GM23338 (cell line): ENCODE measurements around the gene NDUFB1. TPM values are rescaled to one million over a fixed set of nuclear protein-coding genes. Genes with fewer than 3 reads are reported as not detected.

Experiments used
- ATAC-seq: fragments of 200-7000 bp; cut with Tn5 transposase; 3 replicates; pipeline ENCODE4 v1.9.1; 2020
- DNase-seq: peaks from one replicate; pipeline ENCODE4 v3.0.0-alpha.2; 2015; ENCODE audit warnings: low spot score
- H2AFZ ChIP-seq: fragments of 200-600 bp; sonication (generic); 2 replicates; pipeline ENCODE4 v1.8.0; 2016; ENCODE audit warnings: antibody characterized with exemption, mild to moderate bottlenecking, moderate library complexity
- H3F3A ChIP-seq: fragments of 200-600 bp; sonication (generic); replicated peaks from 2 replicates; pipeline ENCODE4 v1.8.0; 2017; ENCODE audit warnings: antibody characterized with exemption, mixed run types, low read depth
- H3K27ac ChIP-seq: fragments of 200-600 bp; sonication (generic); 2 replicates; pipeline ENCODE4 v1.6.1; 2016; ENCODE audit warnings: low read depth
- H3K27me3 ChIP-seq: fragments of 200-600 bp; sonication (generic); 2 replicates; pipeline ENCODE4 v1.8.0; 2016; ENCODE audit warnings: mild to moderate bottlenecking, mixed run types, moderate library complexity; ENCODE audit not compliant: insufficient read depth
- H3K36me3 ChIP-seq: fragments of 200-600 bp; sonication (generic); 2 replicates; pipeline ENCODE4 v1.8.0; 2016; ENCODE audit warnings: mild to moderate bottlenecking; ENCODE audit not compliant: insufficient read depth
- H3K4me1 ChIP-seq: fragments of 200-600 bp; sonication (generic); 2 replicates; pipeline ENCODE4 v1.8.0; 2016; ENCODE audit warnings: mild to moderate bottlenecking, moderate library complexity; ENCODE audit not compliant: insufficient read depth
- H3K4me2 ChIP-seq: fragments of 200-600 bp; sonication (generic); 2 replicates; pipeline ENCODE4 v1.7.1; 2017; ENCODE audit warnings: mixed run types
- H3K4me3 ChIP-seq: fragments of 200-600 bp; sonication (generic); 2 replicates; pipeline ENCODE4 v1.6.1; 2016; ENCODE audit warnings: mixed run types
- H3K79me2 ChIP-seq: fragments of 200-600 bp; sonication (generic); replicated peaks from 2 replicates; pipeline ENCODE4 v1.8.0; 2017; ENCODE audit warnings: mild to moderate bottlenecking; ENCODE audit not compliant: insufficient read depth
- H3K9me2 ChIP-seq: fragments of 200-600 bp; sonication (generic); 2 replicates; pipeline ENCODE4 v1.8.0; 2017; ENCODE audit not compliant: insufficient read depth
- H4K20me1 ChIP-seq: fragments of 200-600 bp; sonication (generic); replicated peaks from 2 replicates; pipeline ENCODE4 v1.8.0; 2017; ENCODE audit warnings: mild to moderate bottlenecking; ENCODE audit not compliant: insufficient read depth
- H3K27ac Mint-ChIP-seq: 2 replicates; pipeline ENCODE4 v1.8.0; 2020; ENCODE audit warnings: inconsistent platforms, mild to moderate bottlenecking, moderate library complexity, mixed read lengths
- H3K27me3 Mint-ChIP-seq: 3 replicates; pipeline ENCODE4 v1.8.0; 2022; ENCODE audit warnings: low read depth, mild to moderate bottlenecking, moderate library complexity, mixed read lengths, inconsistent platforms; ENCODE audit not compliant: insufficient read depth, poor library complexity
- H3K36me3 Mint-ChIP-seq: 3 replicates; pipeline ENCODE4 v1.8.0; 2021; ENCODE audit warnings: low read depth, mild to moderate bottlenecking, inconsistent platforms, moderate library complexity, mixed read lengths
- H3K4me1 Mint-ChIP-seq: 3 replicates; pipeline ENCODE4 v1.8.0; 2020; ENCODE audit warnings: mild to moderate bottlenecking, inconsistent platforms, mixed read lengths
- H3K4me3 Mint-ChIP-seq: 3 replicates; pipeline ENCODE4 v1.8.0; 2021; ENCODE audit warnings: moderate library complexity, mild to moderate bottlenecking, inconsistent platforms, mixed read lengths
- H3K9me3 Mint-ChIP-seq: 3 replicates; pipeline ENCODE4 v1.8.0; 2020; ENCODE audit warnings: moderate library complexity, mild to moderate bottlenecking, inconsistent platforms, mixed read lengths
- CREB1 ChIP-seq: fragments of 250-450 bp; sonication (Bioruptor Pico); IDR thresholded peaks from 2 replicates; pipeline ENCODE4 v1.5.0; 2020; ENCODE audit warnings: low read depth, mild to moderate bottlenecking, moderate library complexity
- EZH2 ChIP-seq: fragments of 200-600 bp; sonication (generic); IDR thresholded peaks from one replicate; pipeline ENCODE4 v1.8.0; 2017; ENCODE audit warnings: antibody characterized with exemption, mild to moderate bottlenecking, low read depth; ENCODE audit not compliant: unreplicated experiment
- EZH2phosphoT487 ChIP-seq: fragments of 200-600 bp; sonication (generic); IDR thresholded peaks from one replicate; pipeline ENCODE4 v1.8.1; 2018; ENCODE audit warnings: antibody characterized with exemption; ENCODE audit not compliant: unreplicated experiment
- JUNB ChIP-seq: IDR thresholded peaks from one replicate; pipeline ENCODE4 v1.6.1; 2016; ENCODE audit warnings: antibody characterized with exemption; ENCODE audit not compliant: unreplicated experiment
- NANOG ChIP-seq: IDR thresholded peaks from 2 replicates; pipeline ENCODE4 v1.6.1; 2016; ENCODE audit warnings: antibody characterized with exemption, borderline replicate concordance
- POLR2AphosphoS5 ChIP-seq: IDR thresholded peaks from 2 replicates; pipeline ENCODE4 v1.6.1; 2016; ENCODE audit warnings: antibody characterized with exemption, low read depth
- REST ChIP-seq: IDR thresholded peaks from one replicate; pipeline ENCODE4 v1.6.1; 2018; ENCODE audit warnings: antibody characterized with exemption; ENCODE audit not compliant: unreplicated experiment
- STAT1 ChIP-seq: IDR thresholded peaks from one replicate; pipeline ENCODE4 v1.6.1; 2016; ENCODE audit warnings: antibody characterized with exemption; ENCODE audit not compliant: unreplicated experiment
- ZNF114 ChIP-seq: fragments of 250-450 bp; sonication (Bioruptor Pico); IDR thresholded peaks from 2 replicates; pipeline ENCODE4 v1.5.0; 2020; ENCODE audit warnings: mild to moderate bottlenecking, moderate library complexity
- ZNF331 ChIP-seq: fragments of 250-450 bp; sonication (Bioruptor Pico); IDR thresholded peaks from 2 replicates; pipeline ENCODE4 v1.5.0; 2020; ENCODE audit warnings: low read depth, mild to moderate bottlenecking, moderate library complexity
- polyA plus RNA-seq: library from polyadenylated mRNA; unstranded; fragments of >200 nt; fragmentation: Nextera tagmentation; extraction: Ambion mirVana; gene quantifications from 2 replicates; pipeline ENCODE4 v1.2.1, GENCODE V29; 2016
- total RNA-seq: library from RNA; depleted of rRNA; stranded (reverse); fragments of >200 nt; shearing (Covaris generic); gene quantifications from 2 replicates; pipeline ENCODE4 v1.2.3, GENCODE V29; 2014
- TF ChIP-seq, protein P1 (sequence below): IDR thresholded peaks from 2 replicates; pipeline ENCODE4 v1.6.1; 2016; ENCODE audit warnings: antibody characterized with exemption
- TF ChIP-seq, protein P2 (sequence below), 2 experiments: fragments of 200-600 bp in 1 of 2; sonication (generic) in 1 of 2; conservative IDR thresholded peaks; 2 replicates each; pipeline versions ENCODE4 v1.5.1 to v1.6.1; 2016 to 2017; ENCODE audit warnings: antibody characterized with exemption in 2 of 2, low read depth in 2 of 2, mild to moderate bottlenecking in 2 of 2, moderate library complexity in 1 of 2
- TF ChIP-seq, protein P3 (sequence below): fragments of 250-450 bp; sonication (Bioruptor Pico); IDR thresholded peaks from 2 replicates; pipeline ENCODE4 v1.5.0; 2020; ENCODE audit warnings: mild to moderate bottlenecking, moderate library complexity

The NDUFB1 gene
- total and polyA plus RNA-seq, 2 experiments from 2014 or later, result 134 to 876 TPM

GRCh38 chr14:92122351-92122677 is 808 bp upstream of the NDUFB1 start:
- Histone ChIP-seq H2AFZ (peak overlapping the region; percentile 98; the same call in 1 of the 2 replicates), H3K4me2 (peak overlapping the region; percentile 89), H3K4me3 (peak overlapping the region; percentile 99), H3F3A (no peaks in the 10 kb centered on the region), H3K27ac (peak overlapping the region; percentile 99), H3K9me2 (no peaks in the 10 kb centered on the region), H4K20me1 (peaks cover 12% of the 10 kb centered on the region; the same call in 1 of the 2 replicates), H3K4me1 (peaks cover 21% of the 10 kb centered on the region), H3K27me3 (no peaks in the 10 kb centered on the region), H3K36me3 (peaks cover 24% of the 10 kb centered on the region), H3K79me2 (peaks cover 62% of the 10 kb centered on the region)
- H3K27ac Mint-ChIP-seq, result peak overlapping the region; percentile 100
- peak; percentile 41 for ATAC-seq
- peaks cover 15% of the 10 kb centered on the region for H3K27me3 Mint-ChIP-seq
- DNase-seq, result peak; percentile 52
- H3K36me3 Mint-ChIP-seq, result peaks cover 57% of the 10 kb centered on the region
- H3K4me3 Mint-ChIP-seq, result peak overlapping the region; percentile 95
- H3K9me3 Mint-ChIP-seq, result no peaks in the 10 kb centered on the region
- peaks cover 14% of the 10 kb centered on the region; the same call in 2 of the 3 replicates for H3K4me1 Mint-ChIP-seq
- TF ChIP-seq REST, result no peak
- TF ChIP-seq NANOG, result no peak
- no peak for TF ChIP-seq ZNF114 (CRISPR knock-in tag)
- TF ChIP-seq, protein P1, sequence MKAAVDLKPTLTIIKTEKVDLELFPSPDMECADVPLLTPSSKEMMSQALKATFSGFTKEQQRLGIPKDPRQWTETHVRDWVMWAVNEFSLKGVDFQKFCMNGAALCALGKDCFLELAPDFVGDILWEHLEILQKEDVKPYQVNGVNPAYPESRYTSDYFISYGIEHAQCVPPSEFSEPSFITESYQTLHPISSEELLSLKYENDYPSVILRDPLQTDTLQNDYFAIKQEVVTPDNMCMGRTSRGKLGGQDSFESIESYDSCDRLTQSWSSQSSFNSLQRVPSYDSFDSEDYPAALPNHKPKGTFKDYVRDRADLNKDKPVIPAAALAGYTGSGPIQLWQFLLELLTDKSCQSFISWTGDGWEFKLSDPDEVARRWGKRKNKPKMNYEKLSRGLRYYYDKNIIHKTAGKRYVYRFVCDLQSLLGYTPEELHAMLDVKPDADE, result no peak
- no peak for TF ChIP-seq EZH2phosphoT487
- TF ChIP-seq JUNB, result no peak
- TF ChIP-seq EZH2, result no peak
- TF ChIP-seq CREB1 (CRISPR knock-in tag), result no peak
- TF ChIP-seq POLR2AphosphoS5, result no peak
- TF ChIP-seq STAT1, result no peak
- TF ChIP-seq, protein P2, sequence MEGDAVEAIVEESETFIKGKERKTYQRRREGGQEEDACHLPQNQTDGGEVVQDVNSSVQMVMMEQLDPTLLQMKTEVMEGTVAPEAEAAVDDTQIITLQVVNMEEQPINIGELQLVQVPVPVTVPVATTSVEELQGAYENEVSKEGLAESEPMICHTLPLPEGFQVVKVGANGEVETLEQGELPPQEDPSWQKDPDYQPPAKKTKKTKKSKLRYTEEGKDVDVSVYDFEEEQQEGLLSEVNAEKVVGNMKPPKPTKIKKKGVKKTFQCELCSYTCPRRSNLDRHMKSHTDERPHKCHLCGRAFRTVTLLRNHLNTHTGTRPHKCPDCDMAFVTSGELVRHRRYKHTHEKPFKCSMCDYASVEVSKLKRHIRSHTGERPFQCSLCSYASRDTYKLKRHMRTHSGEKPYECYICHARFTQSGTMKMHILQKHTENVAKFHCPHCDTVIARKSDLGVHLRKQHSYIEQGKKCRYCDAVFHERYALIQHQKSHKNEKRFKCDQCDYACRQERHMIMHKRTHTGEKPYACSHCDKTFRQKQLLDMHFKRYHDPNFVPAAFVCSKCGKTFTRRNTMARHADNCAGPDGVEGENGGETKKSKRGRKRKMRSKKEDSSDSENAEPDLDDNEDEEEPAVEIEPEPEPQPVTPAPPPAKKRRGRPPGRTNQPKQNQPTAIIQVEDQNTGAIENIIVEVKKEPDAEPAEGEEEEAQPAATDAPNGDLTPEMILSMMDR (conservative IDR thresholded peaks at IDR 0.05; ENCODE audit: low read depth in 2 of 2), result no peak
- TF ChIP-seq ZNF331 (CRISPR knock-in tag), result no peak
- TF ChIP-seq, protein P3, sequence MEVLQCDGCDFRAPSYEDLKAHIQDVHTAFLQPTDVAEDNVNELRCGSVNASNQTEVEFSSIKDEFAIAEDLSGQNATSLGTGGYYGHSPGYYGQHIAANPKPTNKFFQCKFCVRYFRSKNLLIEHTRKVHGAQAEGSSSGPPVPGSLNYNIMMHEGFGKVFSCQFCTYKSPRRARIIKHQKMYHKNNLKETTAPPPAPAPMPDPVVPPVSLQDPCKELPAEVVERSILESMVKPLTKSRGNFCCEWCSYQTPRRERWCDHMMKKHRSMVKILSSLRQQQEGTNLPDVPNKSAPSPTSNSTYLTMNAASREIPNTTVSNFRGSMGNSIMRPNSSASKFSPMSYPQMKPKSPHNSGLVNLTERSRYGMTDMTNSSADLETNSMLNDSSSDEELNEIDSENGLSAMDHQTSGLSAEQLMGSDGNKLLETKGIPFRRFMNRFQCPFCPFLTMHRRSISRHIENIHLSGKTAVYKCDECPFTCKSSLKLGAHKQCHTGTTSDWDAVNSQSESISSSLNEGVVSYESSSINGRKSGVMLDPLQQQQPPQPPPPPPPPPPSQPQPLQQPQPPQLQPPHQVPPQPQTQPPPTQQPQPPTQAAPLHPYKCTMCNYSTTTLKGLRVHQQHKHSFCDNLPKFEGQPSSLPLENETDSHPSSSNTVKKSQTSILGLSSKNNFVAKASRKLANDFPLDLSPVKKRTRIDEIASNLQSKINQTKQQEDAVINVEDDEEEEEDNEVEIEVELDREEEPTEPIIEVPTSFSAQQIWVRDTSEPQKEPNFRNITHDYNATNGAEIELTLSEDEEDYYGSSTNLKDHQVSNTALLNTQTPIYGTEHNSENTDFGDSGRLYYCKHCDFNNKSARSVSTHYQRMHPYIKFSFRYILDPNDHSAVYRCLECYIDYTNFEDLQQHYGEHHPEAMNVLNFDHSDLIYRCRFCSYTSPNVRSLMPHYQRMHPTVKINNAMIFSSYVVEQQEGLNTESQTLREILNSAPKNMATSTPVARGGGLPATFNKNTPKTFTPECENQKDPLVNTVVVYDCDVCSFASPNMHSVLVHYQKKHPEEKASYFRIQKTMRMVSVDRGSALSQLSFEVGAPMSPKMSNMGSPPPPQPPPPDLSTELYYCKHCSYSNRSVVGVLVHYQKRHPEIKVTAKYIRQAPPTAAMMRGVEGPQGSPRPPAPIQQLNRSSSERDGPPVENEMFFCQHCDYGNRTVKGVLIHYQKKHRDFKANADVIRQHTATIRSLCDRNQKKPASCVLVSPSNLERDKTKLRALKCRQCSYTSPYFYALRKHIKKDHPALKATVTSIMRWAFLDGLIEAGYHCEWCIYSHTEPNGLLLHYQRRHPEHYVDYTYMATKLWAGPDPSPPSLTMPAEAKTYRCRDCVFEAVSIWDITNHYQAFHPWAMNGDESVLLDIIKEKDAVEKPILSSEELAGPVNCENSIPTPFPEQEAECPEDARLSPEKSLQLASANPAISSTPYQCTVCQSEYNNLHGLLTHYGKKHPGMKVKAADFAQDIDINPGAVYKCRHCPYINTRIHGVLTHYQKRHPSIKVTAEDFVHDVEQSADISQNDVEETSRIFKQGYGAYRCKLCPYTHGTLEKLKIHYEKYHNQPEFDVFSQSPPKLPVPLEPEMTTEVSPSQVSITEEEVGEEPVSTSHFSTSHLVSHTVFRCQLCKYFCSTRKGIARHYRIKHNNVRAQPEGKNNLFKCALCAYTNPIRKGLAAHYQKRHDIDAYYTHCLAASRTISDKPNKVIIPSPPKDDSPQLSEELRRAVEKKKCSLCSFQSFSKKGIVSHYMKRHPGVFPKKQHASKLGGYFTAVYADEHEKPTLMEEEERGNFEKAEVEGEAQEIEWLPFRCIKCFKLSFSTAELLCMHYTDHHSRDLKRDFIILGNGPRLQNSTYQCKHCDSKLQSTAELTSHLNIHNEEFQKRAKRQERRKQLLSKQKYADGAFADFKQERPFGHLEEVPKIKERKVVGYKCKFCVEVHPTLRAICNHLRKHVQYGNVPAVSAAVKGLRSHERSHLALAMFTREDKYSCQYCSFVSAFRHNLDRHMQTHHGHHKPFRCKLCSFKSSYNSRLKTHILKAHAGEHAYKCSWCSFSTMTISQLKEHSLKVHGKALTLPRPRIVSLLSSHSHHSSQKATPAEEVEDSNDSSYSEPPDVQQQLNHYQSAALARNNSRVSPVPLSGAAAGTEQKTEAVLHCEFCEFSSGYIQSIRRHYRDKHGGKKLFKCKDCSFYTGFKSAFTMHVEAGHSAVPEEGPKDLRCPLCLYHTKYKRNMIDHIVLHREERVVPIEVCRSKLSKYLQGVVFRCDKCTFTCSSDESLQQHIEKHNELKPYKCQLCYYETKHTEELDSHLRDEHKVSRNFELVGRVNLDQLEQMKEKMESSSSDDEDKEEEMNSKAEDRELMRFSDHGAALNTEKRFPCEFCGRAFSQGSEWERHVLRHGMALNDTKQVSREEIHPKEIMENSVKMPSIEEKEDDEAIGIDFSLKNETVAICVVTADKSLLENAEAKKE (CRISPR knock-in tag), result no peak
